Measurements from ENCODE around the gene MFRP.

GRCh38 chr11:119337581-119338317 is 8.8 kb downstream of the MFRP start:
- no peak for TF ChIP-seq CTCF (IDR thresholded peaks at IDR 0.05)
- no peak for TF ChIP-seq POLR2A (IDR thresholded peaks at IDR 0.05)

All from testis (tissue), 2 donors.